ENCODE data around the gene KLF6. TPM values are rescaled to one million over a fixed set of nuclear protein-coding genes. Genes with fewer than 3 reads are reported as not detected.
A peak's percentile ranks its signal among the peaks of the same experiment; 100 is the strongest.

Gene KLF6
- polyA plus RNA-seq, 1 of the 3 experiments (the other 2 are of a cell fraction), result 148 TPM

GRCh38 chr10:3784510-3785250 lies at the start of gene KLF6 (continued):
- peak; percentile 51; the same call in 1 of the 2 replicates for TF ChIP-seq YY1 (IDR thresholded peaks at IDR 0.05; ENCODE audit: low read depth)
- TF ChIP-seq EP300 (IDR thresholded peaks at IDR 0.05; ENCODE audit: borderline replicate concordance in 1 of 2, low read depth in 1 of 2, low read length in 1 of 2), result peak in 1 of 2 experiments; percentile 4; a peak in 1 of 4 replicates
- TF ChIP-seq POLR2AphosphoS5 (IDR thresholded peaks at IDR 0.05; ENCODE audit: low read depth, low read length), result peak; percentile 86
- no peak for TF ChIP-seq GATA2 (CRISPR knock-in tag; IDR thresholded peaks at IDR 0.05)
- TF ChIP-seq TAF1 (IDR thresholded peaks at IDR 0.05; ENCODE audit: borderline replicate concordance, low read depth, low read length), result peak; percentile 92
- no peak; the same call in 1 of the 2 replicates for TF ChIP-seq RXRA (IDR thresholded peaks at IDR 0.05; ENCODE audit: borderline replicate concordance, low read depth)
- no peak for TF ChIP-seq MEF2A (IDR thresholded peaks at IDR 0.05; ENCODE audit: borderline replicate concordance, low read depth)

GRCh38 chr10:3834404-3834803 lies 49.4 kb upstream of the KLF6 start:
- Histone ChIP-seq H3K79me2 (ENCODE audit: insufficient read depth) (no peaks in the 10 kb centered on the region), H3K4me3 (ENCODE audit: low read depth in 2 of 2, low read length in 1 of 2) (no peak overlapping the region), H3K9me3 (no peaks in the 10 kb centered on the region), H3K4me1 (ENCODE audit: control insufficient read depth in 1 of 2, insufficient read depth in 2 of 2, low read depth in 1 of 2, low read length in 1 of 2) (peaks cover 1 to 22% of the 10 kb centered on the region in 2 experiments; a peak in 3 of 4 replicates), H3K27me3 (ENCODE audit: insufficient read depth) (no peaks in the 10 kb centered on the region), H3K27ac (ENCODE audit: low read depth in 2 of 2, low read length in 1 of 2) (no peak overlapping the region), H3K9ac (no peak overlapping the region), H3K36me3 (replicated peaks in 1 of 2; ENCODE audit: control insufficient read depth in 1 of 2, insufficient read depth in 2 of 2, low read length in 1 of 2) (no peaks in the 10 kb centered on the region), H3K9me2 (no peaks in the 10 kb centered on the region), H3F3A (replicated peaks; ENCODE audit: insufficient read depth) (no peaks in the 10 kb centered on the region), H2AFZ (ENCODE audit: low read depth) (no peak overlapping the region), H4K20me1 (ENCODE audit: insufficient read depth) (no peaks in the 10 kb centered on the region), H3K4me2 (no peak overlapping the region)
- ChIA-PET POLR2A (no interaction called here), CTCF (interaction anchor here (1.4 kb wide), 1 partner anchor 50 kb away, joined by 3 read pairs; the partner anchor contains the start of gene KLF6)
- TF ChIP-seq RCOR1 (IDR thresholded peaks at IDR 0.05; ENCODE audit: low read length), result no peak
- TF ChIP-seq NFIC (IDR thresholded peaks at IDR 0.05; ENCODE audit: borderline replicate concordance), result no peak
- TF ChIP-seq RFX5 (IDR thresholded peaks at IDR 0.05; ENCODE audit: low read length), result no peak
- TF ChIP-seq GABPA (IDR thresholded peaks at IDR 0.05; ENCODE audit: low read depth), result no peak
- TF ChIP-seq USF1 (IDR thresholded peaks at IDR 0.05; ENCODE audit: borderline replicate concordance, low read depth), result no peak
- no peak for TF ChIP-seq EZH2phosphoT487 (IDR thresholded peaks at IDR 0.05; ENCODE audit: borderline replicate concordance, low read depth)
- TF ChIP-seq PBX3 (IDR thresholded peaks at IDR 0.05), result no peak
- no peak for TF ChIP-seq EP300 (IDR thresholded peaks at IDR 0.05; ENCODE audit: borderline replicate concordance in 1 of 2, low read depth in 1 of 2, low read length in 1 of 2)
- no peak for TF ChIP-seq SMC3 (IDR thresholded peaks at IDR 0.05; ENCODE audit: low read depth, low read length)
- TF ChIP-seq CTCF (IDR thresholded peaks at IDR 0.05), result no peak
- no peak for TF ChIP-seq CHD2 (IDR thresholded peaks at IDR 0.05; ENCODE audit: low read length, partially characterized antibody)
- TF ChIP-seq POLR2AphosphoS5 (IDR thresholded peaks at IDR 0.05; ENCODE audit: low read depth, low read length), result no peak
- no peak for TF ChIP-seq GATA2 (CRISPR knock-in tag; IDR thresholded peaks at IDR 0.05)
- TF ChIP-seq SIN3A (IDR thresholded peaks at IDR 0.05; ENCODE audit: borderline replicate concordance, low read depth, low read length), result no peak
- TF ChIP-seq TAF1 (IDR thresholded peaks at IDR 0.05; ENCODE audit: borderline replicate concordance, low read depth, low read length), result no peak
- TF ChIP-seq REST (IDR thresholded peaks at IDR 0.05; ENCODE audit: low read depth, low read length), result no peak
- TF ChIP-seq FOXJ3 (CRISPR knock-in tag; IDR thresholded peaks at IDR 0.05), result no peak
- TF ChIP-seq YY1 (IDR thresholded peaks at IDR 0.05; ENCODE audit: low read depth), result no peak
- WGBS (ENCODE audit: low lambda C conversion rate), result 95% methylated on average over 6 of the region's 6 CpGs
- no peak for DNase-seq

All from SK-N-SH (cell line).